ENCODE results near the gene MPP3. TPM values are rescaled to one million over a fixed set of nuclear protein-coding genes. Genes with fewer than 3 reads are reported as not detected.

MPP3 gene
- total and polyA plus RNA-seq, 4 donors: 9.9 to 38.7 (median 24.6) TPM

DNA sequence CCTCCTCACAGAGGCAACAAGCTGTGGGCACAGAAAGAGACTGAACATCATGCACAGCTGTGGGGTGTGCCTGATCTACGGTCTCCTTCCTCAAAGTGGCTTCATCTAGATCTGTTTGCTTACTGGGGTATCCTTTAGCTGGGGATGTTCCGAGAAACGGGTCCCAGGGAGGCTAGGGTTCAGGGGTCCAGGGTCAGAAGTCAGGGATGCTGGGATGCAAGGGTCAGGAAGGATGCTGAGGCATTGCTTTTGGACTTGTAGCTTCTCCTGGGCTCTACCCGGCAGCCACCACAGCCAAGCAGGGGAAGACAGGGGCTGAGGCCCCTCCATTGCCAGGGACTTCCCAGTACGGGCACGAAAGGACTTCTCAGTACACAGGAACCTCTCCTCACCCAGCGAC is 20.6 kb upstream of the MPP3 start:
- Histone ChIP-seq H3K4me1 (ENCODE audit: control insufficient read depth in 5 of 5, insufficient read depth in 5 of 5, low read length in 5 of 5) (peaks cover 0 to 7% (median 3%) of the 10 kb centered on the region in 5 donors), H3K27me3 (ENCODE audit: control insufficient read depth in 3 of 3, insufficient read depth in 3 of 3, low read length in 2 of 3) (peaks cover 0 to 3% (median 0%) of the 10 kb centered on the region in 3 donors), H3K9ac (ENCODE audit: insufficient read depth in 1 of 2, low read length in 2 of 2) (no peak overlapping the region), H3K9me3 (ENCODE audit: control insufficient read depth in 4 of 4, insufficient read depth in 3 of 4, low read length in 3 of 4) (no peaks in the 10 kb centered on the region), H3K27ac (ENCODE audit: low read depth in 1 of 2, low read length in 1 of 2) (no peak overlapping the region), H3K4me3 (no peak overlapping the region), H3K36me3 (ENCODE audit: control insufficient read depth in 4 of 4, insufficient read depth in 4 of 4, low read length in 4 of 4) (no peaks in the 10 kb centered on the region)
- TF ChIP-seq, protein P1, sequence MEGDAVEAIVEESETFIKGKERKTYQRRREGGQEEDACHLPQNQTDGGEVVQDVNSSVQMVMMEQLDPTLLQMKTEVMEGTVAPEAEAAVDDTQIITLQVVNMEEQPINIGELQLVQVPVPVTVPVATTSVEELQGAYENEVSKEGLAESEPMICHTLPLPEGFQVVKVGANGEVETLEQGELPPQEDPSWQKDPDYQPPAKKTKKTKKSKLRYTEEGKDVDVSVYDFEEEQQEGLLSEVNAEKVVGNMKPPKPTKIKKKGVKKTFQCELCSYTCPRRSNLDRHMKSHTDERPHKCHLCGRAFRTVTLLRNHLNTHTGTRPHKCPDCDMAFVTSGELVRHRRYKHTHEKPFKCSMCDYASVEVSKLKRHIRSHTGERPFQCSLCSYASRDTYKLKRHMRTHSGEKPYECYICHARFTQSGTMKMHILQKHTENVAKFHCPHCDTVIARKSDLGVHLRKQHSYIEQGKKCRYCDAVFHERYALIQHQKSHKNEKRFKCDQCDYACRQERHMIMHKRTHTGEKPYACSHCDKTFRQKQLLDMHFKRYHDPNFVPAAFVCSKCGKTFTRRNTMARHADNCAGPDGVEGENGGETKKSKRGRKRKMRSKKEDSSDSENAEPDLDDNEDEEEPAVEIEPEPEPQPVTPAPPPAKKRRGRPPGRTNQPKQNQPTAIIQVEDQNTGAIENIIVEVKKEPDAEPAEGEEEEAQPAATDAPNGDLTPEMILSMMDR (IDR thresholded peaks at IDR 0.05; ENCODE audit: control extremely low read depth, extremely low read depth): no peak
- ATAC-seq (ENCODE audit: insufficient read depth, low FRiP score) (no peak), DNase-seq (no peak)
- WGBS, 2 donors: 76 to 87% methylated on average over 7 of the region's 7 CpGs

- whole genome bisulfite sequencing, 2 donors: 92 to 95% methylated on average over 8 of the region's 8 CpGs
- TF ChIP-seq, protein P1 (IDR thresholded peaks at IDR 0.05; ENCODE audit: control extremely low read depth, extremely low read depth): no peak
- no peak for DNase-seq
Observed at GRCh38 chr17:43852571-43852970, 19.6 kb upstream of the MPP3 start.

DNA sequence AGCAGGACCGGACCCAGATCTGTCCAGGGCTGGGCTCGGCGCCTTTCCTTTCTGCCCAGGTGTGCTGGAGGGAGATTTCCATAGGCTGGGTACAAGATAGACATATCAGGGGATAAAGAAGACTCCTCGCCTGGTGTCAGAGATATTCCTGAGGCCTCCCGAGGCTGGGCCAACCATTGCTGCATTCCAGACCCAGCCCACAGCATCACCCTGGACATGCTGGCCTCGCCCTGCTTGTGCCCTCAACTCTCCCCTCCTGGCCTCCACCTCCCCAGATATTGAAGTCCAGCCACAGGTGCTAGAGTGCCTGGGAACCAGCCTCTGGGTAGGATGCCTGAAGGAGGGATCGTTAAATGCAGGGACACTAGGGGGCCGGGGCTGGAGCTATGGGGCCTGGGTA is 16.2 kb upstream of the MPP3 start:
- DNase-seq (no peak), ATAC-seq (ENCODE audit: insufficient read depth, low FRiP score) (no peak)
- TF ChIP-seq, protein P1 (IDR thresholded peaks at IDR 0.05; ENCODE audit: control extremely low read depth, extremely low read depth): no peak
- Histone ChIP-seq H3K4me3 (no peak overlapping the region), H3K36me3 (ENCODE audit: control insufficient read depth in 4 of 4, insufficient read depth in 4 of 4, low read length in 4 of 4) (no peaks in the 10 kb centered on the region), H3K4me1 (ENCODE audit: control insufficient read depth in 5 of 5, insufficient read depth in 5 of 5, low read length in 5 of 5) (peaks cover 0 to 7% (median 0%) of the 10 kb centered on the region in 5 donors), H3K9me3 (ENCODE audit: control insufficient read depth in 4 of 4, insufficient read depth in 3 of 4, low read length in 3 of 4) (no peaks in the 10 kb centered on the region), H3K27me3 (ENCODE audit: control insufficient read depth in 3 of 3, insufficient read depth in 3 of 3, low read length in 2 of 3) (peaks cover 0 to 3% (median 0%) of the 10 kb centered on the region in 3 donors), H3K9ac (ENCODE audit: insufficient read depth in 1 of 2, low read length in 2 of 2) (no peak overlapping the region), H3K27ac (ENCODE audit: low read depth in 1 of 2, low read length in 1 of 2) (no peak overlapping the region)
- 91 to 98% methylated on average over 8 of the region's 8 CpGs for WGBS, 2 donors

More at GRCh38 chr17:43852571-43852970, 19.6 kb upstream of the MPP3 start:
- no peak overlapping the region for H3K27ac ChIP-seq (ENCODE audit: low read depth in 1 of 2, low read length in 1 of 2)
- H3K4me3 ChIP-seq: no peak overlapping the region
- peaks cover 0 to 3% (median 0%) of the 10 kb centered on the region in 3 donors for H3K27me3 ChIP-seq (ENCODE audit: control insufficient read depth in 3 of 3, insufficient read depth in 3 of 3, low read length in 2 of 3)
- no peak overlapping the region for H3K9ac ChIP-seq (ENCODE audit: insufficient read depth in 1 of 2, low read length in 2 of 2)
- no peaks in the 10 kb centered on the region for H3K9me3 ChIP-seq (ENCODE audit: control insufficient read depth in 4 of 4, insufficient read depth in 3 of 4, low read length in 3 of 4)
- no peak for ATAC-seq (ENCODE audit: insufficient read depth, low FRiP score)
- no peaks in the 10 kb centered on the region for H3K36me3 ChIP-seq (ENCODE audit: control insufficient read depth in 4 of 4, insufficient read depth in 4 of 4, low read length in 4 of 4)
- H3K4me1 ChIP-seq (ENCODE audit: control insufficient read depth in 5 of 5, insufficient read depth in 5 of 5, low read length in 5 of 5): no peaks in the 10 kb centered on the region

- TF ChIP-seq, protein P1 (IDR thresholded peaks at IDR 0.05; ENCODE audit: control extremely low read depth, extremely low read depth): no peak
- H3K4me3 ChIP-seq: no peak overlapping the region
- no peak for DNase-seq
Observed at GRCh38 chr17:43848601-43849000, 15.7 kb upstream of the MPP3 start.

More at GRCh38 chr17:43848601-43849000, 15.7 kb upstream of the MPP3 start:
- ATAC-seq (ENCODE audit: insufficient read depth, low FRiP score): no peak
- 73 to 78% methylated on average over 10 of the region's 10 CpGs for WGBS, 2 donors
- no peaks in the 10 kb centered on the region for H3K36me3 ChIP-seq (ENCODE audit: control insufficient read depth in 4 of 4, insufficient read depth in 4 of 4, low read length in 4 of 4)
- no peak overlapping the region for H3K27ac ChIP-seq (ENCODE audit: low read depth in 1 of 2, low read length in 1 of 2)
- H3K9ac ChIP-seq (ENCODE audit: insufficient read depth in 1 of 2, low read length in 2 of 2): no peak overlapping the region
- H3K27me3 ChIP-seq (ENCODE audit: control insufficient read depth in 3 of 3, insufficient read depth in 3 of 3, low read length in 2 of 3): peaks cover 0 to 3% (median 0%) of the 10 kb centered on the region in 3 donors
- H3K9me3 ChIP-seq (ENCODE audit: control insufficient read depth in 4 of 4, insufficient read depth in 3 of 4, low read length in 3 of 4): no peaks in the 10 kb centered on the region
- H3K4me1 ChIP-seq (ENCODE audit: control insufficient read depth in 5 of 5, insufficient read depth in 5 of 5, low read length in 5 of 5): peaks cover 0 to 7% (median 0%) of the 10 kb centered on the region in 5 donors

Measured in lung (tissue), 12 donors.